ENCODE measurements around the gene DOCK11. TPM values are rescaled to one million over a fixed set of nuclear protein-coding genes. Genes with fewer than 3 reads are reported as not detected.

The DOCK11 gene
- total and polyA plus RNA-seq, 10 of the 15 experiments (the other 5 are each of a cell fraction or from before 2014, with no cell fraction given), result 16.3 to 30.7 (median 19.8) TPM

DNA sequence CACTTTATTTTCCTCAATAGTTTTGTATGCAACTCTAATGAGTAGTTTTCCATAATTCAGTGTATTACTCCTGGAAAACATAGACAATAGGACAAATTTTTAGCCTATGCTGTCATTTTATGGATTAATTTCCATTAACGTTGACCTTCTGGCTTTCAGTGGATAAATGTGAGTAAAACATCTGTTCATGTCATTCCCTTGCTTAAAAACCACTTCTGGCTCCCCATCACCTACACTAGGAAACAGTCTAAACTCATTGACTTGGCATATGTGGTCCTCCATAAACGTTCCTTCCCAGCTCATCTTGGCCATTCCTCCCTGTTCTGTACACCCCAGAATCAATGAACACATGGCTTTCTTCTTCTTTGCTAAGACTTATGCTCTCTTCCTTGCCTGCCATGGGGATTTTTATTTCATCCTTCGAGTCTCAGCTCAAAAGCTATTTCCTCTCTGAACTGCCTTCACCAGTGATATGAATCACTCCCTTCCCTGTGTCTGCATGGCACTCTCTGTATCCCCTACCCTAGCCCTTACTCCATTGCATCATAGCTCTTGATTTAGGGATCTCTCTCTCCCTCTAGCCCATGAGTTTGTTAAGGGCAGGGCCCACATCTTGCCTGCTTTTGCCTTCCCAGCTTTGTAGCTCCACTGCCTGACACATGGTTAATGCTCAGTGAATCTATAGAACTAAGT lies 34.8 kb downstream of the DOCK11 start:
- CTCF ChIA-PET, result interaction anchor here (0.9 to 1.2 kb wide), 4 partner anchors 9 to 72 kb away, joined by 3 to 4 read pairs (median 3); no protein-coding TSS in a partner anchor
- TF ChIP-seq MTA3 (IDR thresholded peaks at IDR 0.05; ENCODE audit: borderline replicate concordance, low read length) (no peak; the same call in 1 of the 2 replicates), NR2C2 (IDR thresholded peaks at IDR 0.05; ENCODE audit: borderline replicate concordance, control insufficient read depth, insufficient read length, low read depth) (no peak), KAT2A (conservative IDR thresholded peaks at IDR 0.05; ENCODE audit: control insufficient read depth, low read depth, low read length) (no peak), FOS (IDR thresholded peaks at IDR 0.05; ENCODE audit: borderline replicate concordance, extremely low read depth, insufficient read length) (no peak), CHD4 (IDR thresholded peaks at IDR 0.05) (no peak), SMAD5 (IDR thresholded peaks at IDR 0.05; ENCODE audit: low read depth) (no peak), YY1 (IDR thresholded peaks at IDR 0.05; ENCODE audit: low read depth, low read length) (no peak), KDM1A (IDR thresholded peaks at IDR 0.05; ENCODE audit: borderline replicate concordance) (no peak), GATAD2B (conservative IDR thresholded peaks at IDR 0.05; ENCODE audit: low read depth) (no peak), RFX5 (IDR thresholded peaks at IDR 0.05; ENCODE audit: low read depth, low read length) (no peak), EP300 (IDR thresholded peaks at IDR 0.05; ENCODE audit: borderline replicate concordance in 1 of 2, control insufficient read depth in 1 of 2, low read depth in 2 of 2, low read length in 2 of 2) (no peak), IRF4 (IDR thresholded peaks at IDR 0.05; ENCODE audit: low read depth, low read length) (no peak)
- TF ChIP-seq, protein P1, sequence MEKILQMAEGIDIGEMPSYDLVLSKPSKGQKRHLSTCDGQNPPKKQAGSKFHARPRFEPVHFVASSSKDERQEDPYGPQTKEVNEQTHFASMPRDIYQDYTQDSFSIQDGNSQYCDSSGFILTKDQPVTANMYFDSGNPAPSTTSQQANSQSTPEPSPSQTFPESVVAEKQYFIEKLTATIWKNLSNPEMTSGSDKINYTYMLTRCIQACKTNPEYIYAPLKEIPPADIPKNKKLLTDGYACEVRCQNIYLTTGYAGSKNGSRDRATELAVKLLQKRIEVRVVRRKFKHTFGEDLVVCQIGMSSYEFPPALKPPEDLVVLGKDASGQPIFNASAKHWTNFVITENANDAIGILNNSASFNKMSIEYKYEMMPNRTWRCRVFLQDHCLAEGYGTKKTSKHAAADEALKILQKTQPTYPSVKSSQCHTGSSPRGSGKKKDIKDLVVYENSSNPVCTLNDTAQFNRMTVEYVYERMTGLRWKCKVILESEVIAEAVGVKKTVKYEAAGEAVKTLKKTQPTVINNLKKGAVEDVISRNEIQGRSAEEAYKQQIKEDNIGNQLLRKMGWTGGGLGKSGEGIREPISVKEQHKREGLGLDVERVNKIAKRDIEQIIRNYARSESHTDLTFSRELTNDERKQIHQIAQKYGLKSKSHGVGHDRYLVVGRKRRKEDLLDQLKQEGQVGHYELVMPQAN (conservative IDR thresholded peaks at IDR 0.05), result no peak
- no TSS peak for BruUV-seq (replicated peaks)
- POLR2A ChIA-PET, result interaction anchor here (0.6 to 6.0 kb wide), 3 partner anchors 9 to 710 kb away, joined by 4 to 39 read pairs (median 4); partner anchors contain the start of gene DOCK11
- DNase-seq (ENCODE audit: low read depth, low spot score) (no peak), ATAC-seq (no peak; the same call in 1 of the 3 replicates), FAIRE-seq (no peak)
- Histone ChIP-seq H3K27ac (ENCODE audit: control insufficient read depth, insufficient read depth) (peak overlapping the region; percentile 54), H3K9ac (ENCODE audit: control insufficient read depth, insufficient read depth, low read length) (0 out of 2 replicates have a peak overlapping the region, but pooled peaks have one; percentile 4), H2AFZ (ENCODE audit: control insufficient read depth, low read depth, low read length) (peak overlapping the region; percentile 6; the same call in 1 of the 2 replicates), H3K4me1 (ENCODE audit: control insufficient read depth, insufficient read depth, low read length) (peaks cover 10% of the 10 kb centered on the region), H3K27me3 (replicated peaks in 1 of 2; ENCODE audit: control insufficient read depth in 2 of 2, insufficient read depth in 2 of 2, low read length in 1 of 2) (no peaks in the 10 kb centered on the region), H3K9me3 (replicated peaks; ENCODE audit: control insufficient read depth, insufficient read depth, low read length) (no peaks in the 10 kb centered on the region), H4K20me1 (ENCODE audit: control insufficient read depth, insufficient read depth) (no peaks in the 10 kb centered on the region), H3K4me3 (no peak overlapping the region), H3K36me3 (ENCODE audit: control insufficient read depth in 2 of 2, insufficient read depth in 2 of 2, low read length in 1 of 2) (no peaks in the 10 kb centered on the region), H3K79me2 (ENCODE audit: control insufficient read depth, insufficient read depth, low read length) (peaks cover 6% of the 10 kb centered on the region), H3K4me2 (ENCODE audit: control insufficient read depth, insufficient read depth) (peak overlapping the region; percentile 43)
- 15% methylated on average over 3 of the region's 3 CpGs for WGBS (ENCODE audit: insufficient coverage, insufficient replicate concordance, low lambda C conversion rate, missing lambda C conversion rate)
- intact Hi-C loops (cut with micrococcal nuclease; ENCODE audit: unreplicated experiment) (no loop called here), in situ Hi-C loops (cut with MboI) (no loop called here)
- SMC1A ChIA-PET (ENCODE audit: uncharacterized antibody, unreplicated experiment), result interaction anchor here (0.5 to 4.6 kb wide), 7 partner anchors 8 to 545 kb away, joined by 3 to 24 read pairs (median 3); partner anchors contain the start of gene DOCK11
- RAD21 ChIA-PET (ENCODE audit: unreplicated experiment), result interaction anchor here (1.0 to 3.2 kb wide), 3 partner anchors 9 to 185 kb away, joined by 4 to 33 read pairs (median 6); partner anchors contain the start of genes DOCK11 and WDR44
